Activated T-cell treated with anti-CD3 and anti-CD28 coated beads for 1 hour (primary cell): ENCODE data around the gene CARD19.
"Not testable (repeated sequence)": the region's sequence is repeated elsewhere in the genome, so short reads cannot be mapped to it uniquely, and the experiment has no call there.

Source experiments
- DNase-seq: peaks from one replicate; pipeline ENCODE4 v3.0.0-alpha.2; 2020; ENCODE audit warnings: low read depth

The CARD19 gene

DNA sequence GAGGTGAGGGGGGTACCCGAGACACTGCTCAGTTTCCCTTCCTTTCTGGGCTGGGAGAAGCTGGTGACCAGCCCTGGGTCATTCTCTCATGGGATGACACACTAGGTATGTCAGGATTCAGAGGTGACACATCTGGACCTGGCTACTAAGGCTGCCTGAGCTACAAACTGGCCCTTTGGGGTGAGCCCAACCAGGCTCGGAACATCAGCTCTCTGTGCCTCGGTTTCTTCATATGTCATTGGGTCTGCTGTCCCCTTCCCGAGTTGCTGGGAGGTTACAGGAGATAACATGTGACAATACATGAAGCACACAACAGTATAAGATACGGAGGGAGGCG lies 11.8 kb downstream of the CARD19 start:
- no peak for DNase-seq

GRCh38 chr9:93108291-93109041 lies 12.4 kb downstream of the CARD19 start:
- no peak for DNase-seq

GRCh38 chr9:93110311-93110855 lies 14.4 kb downstream of the CARD19 start:
- DNase-seq = no peak

DNA sequence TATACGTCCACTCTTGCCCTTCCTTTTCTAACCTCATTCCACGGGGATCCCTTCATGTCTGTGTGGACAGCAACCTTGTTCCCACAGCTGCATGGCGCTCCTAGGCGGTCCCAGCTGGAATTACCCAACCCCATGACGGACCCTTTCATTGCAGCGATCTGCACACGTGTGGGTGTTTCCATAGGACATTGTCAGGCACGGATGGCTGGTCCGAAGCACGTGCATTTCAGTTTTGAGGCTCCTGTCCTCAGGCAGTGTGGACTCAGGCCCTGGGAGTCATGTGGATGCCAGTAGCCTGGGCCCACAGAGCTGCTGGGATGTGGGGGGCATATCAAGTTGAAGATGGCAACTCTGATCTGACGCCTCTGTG lies 15.0 kb downstream of the CARD19 start:
- DNase-seq = no peak

DNA sequence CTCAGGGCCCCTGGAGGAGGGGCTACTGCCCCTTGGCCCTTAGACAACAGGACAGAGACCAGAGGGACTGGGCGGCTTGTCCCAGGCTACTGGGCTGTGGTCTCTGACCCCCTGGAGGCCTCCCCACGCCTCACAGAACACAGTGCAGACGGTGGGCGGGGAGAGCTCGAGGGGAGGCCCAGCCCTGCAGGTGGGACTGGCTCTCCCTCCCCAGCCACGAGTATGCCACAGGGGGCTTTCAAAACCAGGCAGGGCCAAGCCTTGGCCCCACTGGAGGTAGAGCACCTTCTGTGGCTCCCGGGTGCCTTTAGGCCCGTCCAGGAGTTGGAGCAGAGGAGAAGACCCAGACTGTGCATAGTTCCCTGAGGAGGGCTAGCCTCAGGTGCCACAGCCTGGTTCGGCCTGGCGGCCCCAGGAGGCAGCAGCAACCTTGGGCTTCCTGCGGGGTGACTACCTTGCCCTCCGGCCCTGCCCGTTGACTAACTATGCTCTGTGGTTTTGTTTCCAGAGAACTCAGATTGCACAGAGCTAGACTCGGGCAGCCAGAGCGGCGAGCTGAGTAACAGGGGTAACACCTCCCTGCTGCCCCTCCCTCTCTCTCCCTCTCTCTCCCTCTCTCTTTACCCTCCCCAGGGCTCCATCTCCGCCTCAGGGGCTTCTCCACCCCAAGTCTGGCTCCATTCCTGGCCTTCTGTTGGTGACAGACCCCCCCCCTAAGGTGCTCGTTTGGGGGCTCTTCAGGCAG lies 15.5 kb downstream of the CARD19 start:
- DNase-seq = no peak

GRCh38 chr9:93112116-93112863 lies 16.3 kb downstream of the CARD19 start:
- DNase-seq = no peak

- no peak for DNase-seq
Measured at GRCh38 chr9:93112864-93113389, 16.9 kb downstream of the CARD19 start.

DNA sequence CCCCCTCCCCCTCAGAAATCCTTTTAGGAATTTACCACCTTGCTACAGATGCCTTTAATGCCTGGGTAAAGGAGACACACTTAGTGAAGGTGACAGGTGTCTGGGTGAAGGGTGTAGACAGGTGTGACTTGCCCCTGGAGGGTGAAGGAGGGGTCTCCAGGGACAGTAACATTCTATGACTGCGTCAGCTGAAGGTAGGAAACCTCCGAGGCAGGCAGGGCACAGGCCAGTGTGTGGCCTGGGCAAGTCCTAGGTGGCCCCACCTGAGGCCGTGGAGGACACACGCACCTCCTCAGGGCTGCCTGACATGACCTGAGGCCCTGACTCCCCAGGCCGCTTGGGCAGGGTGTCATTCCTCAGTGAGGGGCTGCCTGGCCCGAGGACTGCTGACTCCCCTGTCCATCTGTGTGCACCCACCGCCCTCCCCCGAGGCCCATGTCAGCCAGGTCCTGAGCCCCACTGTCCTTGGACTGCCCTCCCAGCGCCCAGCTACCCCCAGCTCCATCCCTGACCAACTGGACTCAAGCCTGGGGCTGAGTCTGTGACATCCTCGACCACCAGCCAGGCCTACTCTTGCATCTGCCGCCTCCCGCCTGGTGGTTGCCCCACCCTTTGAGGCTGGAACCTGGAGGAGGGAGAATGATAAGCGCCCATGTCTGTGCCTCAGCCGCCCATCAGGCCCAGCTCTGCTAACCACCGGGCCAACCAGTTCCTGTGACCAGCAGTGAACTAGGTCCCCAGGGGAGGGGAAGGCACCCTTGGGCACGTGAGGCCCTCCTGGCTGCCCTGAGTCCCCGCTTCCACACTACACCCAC lies 18.4 kb downstream of the CARD19 start:
- DNase-seq = no peak

DNA sequence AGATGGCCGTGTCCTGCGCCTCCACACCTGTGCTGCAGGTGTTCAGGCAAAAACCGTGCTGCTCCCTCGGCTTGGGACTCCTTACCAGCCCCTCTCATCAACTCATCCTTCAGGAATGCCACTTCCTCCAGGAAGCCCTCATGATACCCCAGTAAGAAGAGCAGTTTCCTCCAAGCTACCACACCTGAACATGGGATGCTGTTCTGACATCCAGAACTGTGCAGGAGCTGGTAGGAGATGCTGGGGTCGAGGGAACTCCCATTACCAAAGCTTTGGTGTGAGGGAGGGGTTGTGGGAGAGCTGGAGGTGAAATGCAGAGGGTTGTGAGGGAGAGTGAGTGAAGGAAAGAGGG lies 18.9 kb downstream of the CARD19 start:
- DNase-seq = no peak

DNA sequence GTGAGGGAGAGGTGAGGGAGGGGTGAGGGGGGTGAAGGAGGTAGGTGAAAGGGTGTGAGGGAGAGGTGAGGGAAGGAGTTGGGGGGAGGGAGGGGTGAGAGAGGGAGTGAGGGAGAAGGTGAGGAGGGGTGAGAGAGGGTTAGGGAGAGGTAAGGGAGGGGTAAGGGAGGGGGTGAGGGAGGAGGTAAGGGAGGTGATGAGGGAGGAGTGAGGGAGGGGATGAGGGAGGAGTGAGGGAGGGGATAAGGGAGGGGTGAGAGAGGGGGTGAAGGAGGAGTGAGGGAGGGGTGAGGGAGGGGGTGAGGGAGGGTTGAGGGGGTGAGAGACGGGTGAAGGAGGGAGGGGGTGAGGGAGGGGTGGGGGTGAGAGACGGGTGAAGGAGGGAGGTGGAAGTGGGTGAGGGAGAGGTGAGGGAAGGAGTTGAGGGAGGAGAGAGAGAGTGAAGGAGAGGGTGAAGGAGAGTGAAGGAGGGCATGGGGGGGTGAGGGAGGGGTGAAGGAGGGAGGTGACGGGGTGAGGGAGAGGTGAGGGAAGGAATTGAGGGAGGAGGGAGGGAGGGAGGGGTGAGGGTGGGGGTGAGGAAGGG lies 19.6 kb downstream of the CARD19 start:
- no peak for DNase-seq

DNA sequence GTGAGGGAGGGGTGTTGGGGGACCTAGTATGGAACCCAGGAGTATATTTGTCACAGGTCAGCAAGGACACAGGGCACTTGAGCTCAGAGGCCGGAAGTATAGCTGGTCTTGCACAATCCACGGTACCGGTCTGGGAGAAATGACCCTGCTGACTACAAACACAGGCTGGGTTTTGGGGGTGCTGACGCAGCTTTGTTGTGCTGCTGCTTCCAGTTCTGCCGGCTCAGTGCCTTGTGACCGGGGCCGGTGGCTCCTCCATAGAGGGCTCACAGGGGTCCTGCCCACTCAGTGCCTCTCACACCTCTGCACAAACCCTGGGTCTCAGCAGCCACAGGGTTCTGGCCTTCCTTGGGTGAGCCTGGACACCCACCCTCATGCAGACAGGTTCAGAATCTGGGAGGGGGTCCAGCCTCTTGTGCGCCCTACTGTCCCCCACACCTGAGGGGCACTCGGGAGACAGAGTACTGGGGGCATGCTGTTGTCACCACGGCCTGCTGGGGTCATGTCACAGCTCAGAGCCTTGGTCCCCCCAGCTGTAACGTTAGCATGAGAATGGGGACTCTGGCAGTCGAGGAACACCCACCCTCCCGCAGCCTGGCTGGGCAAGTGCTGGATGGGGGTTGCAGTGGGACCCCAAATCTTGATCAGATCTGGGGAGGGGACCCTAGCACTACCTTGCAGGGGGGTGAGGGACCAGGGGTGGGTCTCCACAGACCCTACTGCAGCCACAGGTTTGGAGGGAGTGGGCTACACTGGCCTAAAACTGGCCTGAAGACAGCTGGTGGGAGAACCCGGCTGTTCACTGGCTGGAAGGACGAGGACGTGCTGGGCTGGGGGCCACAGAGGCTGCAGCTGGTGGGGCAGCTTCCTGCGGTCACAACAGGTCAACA lies 20.3 kb downstream of the CARD19 start:
- DNase-seq = no peak

- DNase-seq = not testable (repeated sequence)
Measured at GRCh38 chr9:93117521-93117920, 21.5 kb downstream of the CARD19 start.

- no peak for DNase-seq
Measured at GRCh38 chr9:93117924-93118862, 22.2 kb downstream of the CARD19 start.

DNA sequence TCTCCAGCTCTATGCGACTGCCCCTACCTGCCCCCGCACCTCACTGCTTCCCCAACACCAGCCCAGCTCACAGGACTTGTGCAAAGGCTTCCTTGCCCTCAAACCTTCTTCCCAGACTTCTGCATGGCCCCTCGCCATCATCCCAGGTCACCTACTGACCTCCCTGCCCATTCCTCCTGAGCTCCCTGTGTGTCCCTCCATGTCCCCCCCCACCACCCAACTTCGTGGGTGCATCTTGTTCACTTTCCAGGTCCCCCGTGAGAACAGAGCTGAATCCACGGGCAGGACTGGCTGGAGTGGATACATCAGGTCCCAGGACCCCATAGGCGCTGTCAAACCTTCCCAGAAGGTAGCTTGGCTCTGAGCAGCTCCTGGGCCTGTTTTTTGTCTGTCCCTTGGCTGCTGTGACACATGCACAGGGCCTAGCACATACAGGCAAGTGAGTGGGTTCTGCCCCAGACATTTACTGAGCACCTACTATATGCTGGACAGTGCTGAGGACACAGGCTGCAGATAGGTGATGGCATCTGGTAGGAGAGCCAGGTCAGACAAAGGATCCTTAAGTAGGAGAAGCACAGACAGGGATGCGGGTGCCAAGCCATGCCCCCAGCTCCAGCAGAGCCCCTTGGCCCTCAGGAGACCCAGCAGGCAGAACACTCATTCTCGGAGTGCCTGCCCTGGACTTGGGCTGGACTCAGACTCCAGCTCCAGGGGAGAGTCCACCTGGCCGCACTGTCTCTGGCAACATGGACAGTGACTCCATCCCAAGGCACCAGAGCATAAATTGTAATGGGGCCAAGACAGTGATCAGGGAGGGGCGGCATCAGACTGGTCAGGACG lies 23.1 kb downstream of the CARD19 start:
- no peak for DNase-seq

DNA sequence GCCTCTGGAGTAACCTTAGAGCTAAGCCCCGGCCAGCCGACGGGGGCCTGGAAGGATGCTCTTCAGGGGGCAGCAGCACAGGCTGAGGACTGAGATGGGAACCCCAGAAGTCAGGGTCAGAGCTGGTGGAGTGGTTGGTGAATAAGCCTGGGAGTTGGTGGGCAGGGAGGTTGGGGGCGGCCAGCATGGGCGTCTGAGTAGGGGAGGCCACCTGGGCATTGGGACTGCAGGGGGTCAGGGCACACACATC lies 23.6 kb downstream of the CARD19 start:
- DNase-seq = no peak

GRCh38 chr9:93119953-93120845 lies 24.2 kb downstream of the CARD19 start:
- DNase-seq = no peak

DNA sequence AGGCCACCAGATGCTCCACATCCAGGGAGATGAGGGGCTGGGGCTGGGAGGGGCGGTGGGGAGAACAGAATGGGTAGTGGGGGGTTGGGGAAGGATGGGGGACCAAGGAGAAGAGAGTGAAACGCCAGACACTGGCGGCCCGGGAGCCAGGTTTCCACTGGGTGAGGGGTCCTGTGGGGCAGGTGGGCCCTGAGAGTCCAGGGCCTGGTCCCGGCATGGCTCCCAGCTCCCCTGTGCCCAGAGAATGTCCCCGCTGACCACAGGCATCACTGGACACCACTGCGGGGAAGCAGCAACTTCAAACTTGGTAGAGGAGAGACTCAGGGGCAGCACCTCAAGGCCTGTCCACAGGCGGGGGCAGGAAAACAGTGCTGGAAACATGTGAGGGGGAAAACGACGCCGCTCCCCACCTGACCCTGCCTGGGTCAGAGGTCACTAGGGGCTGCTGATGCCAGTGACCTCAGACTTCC lies 24.9 kb downstream of the CARD19 start:
- no peak for DNase-seq
